HCT116 (cell line): ENCODE results near the gene SLC16A10. TPM values are rescaled to one million over a fixed set of nuclear protein-coding genes. Genes with fewer than 3 reads are reported as not detected.

Experiments
- ATAC-seq: fragments of 200-7000 bp; cut with Tn5 transposase; 2 replicates; pipeline ENCODE4 v1.9.1; 2020; ENCODE audit warnings: mild to moderate bottlenecking, moderate library complexity
- BruUV-seq: library from RNA; stranded (reverse); fragments of 400-500 nt; replicated peaks from 2 replicates; lab custom pipeline; 2021; lab: Mats Ljungman, UMichigan
- CTCF ChIA-PET: fragments of 300-600 bp; sonication (Branson Sonifier 250); formaldehyde crosslinking; loops from one replicate; lab custom pipeline; 2021; ENCODE audit warnings: antibody characterized with exemption; lab: Charles Lee
- POLR2A ChIA-PET: fragments of 300-600, 350-600 bp; sonication (Branson Sonifier 250); formaldehyde crosslinking; loops from one replicate; lab custom pipeline; 2021; ENCODE audit warnings: antibody characterized with exemption; lab: Charles Lee
- RAD21 ChIA-PET, 2 experiments: fragments of 300-600 bp; sonication (Branson Sonifier 250); formaldehyde crosslinking; loops; one replicate each; lab custom pipeline; 2023; ENCODE audit warnings: low total read pairs in 2 of 2; ENCODE audit not compliant: uncharacterized antibody in 2 of 2, unreplicated experiment in 2 of 2, low non-redundant PET in 1 of 2; lab: Charles Lee
- DNase-seq: peaks from one replicate; pipeline ENCODE4 v3.0.0-alpha.2; 2010; ENCODE audit warnings: low read depth, low spot score
- H2AFZ ChIP-seq: fragments of 200-600 bp; shearing (Covaris generic), sonication (generic); 2 replicates; pipeline ENCODE4 v1.6.1; 2017; ENCODE audit warnings: low read depth, mixed run types, mixed read lengths, antibody characterized with exemption, low read length; ENCODE audit not compliant: poor library complexity, severe bottlenecking
- H3K27ac ChIP-seq: 2 replicates; pipeline ENCODE4 v1.5.1; 2012; ENCODE audit warnings: low read depth, low read length
- H3K27me3 ChIP-seq: fragments of 200-600 bp; sonication (generic); 2 replicates; pipeline ENCODE4 v1.6.1; 2016; ENCODE audit warnings: mixed run types, low read length, mixed read lengths; ENCODE audit not compliant: insufficient read depth
- H3K36me3 ChIP-seq, 2 experiments: fragments of 200-500 bp in 1 of 2; fragments of 200-600 bp in 1 of 2; sonication (Bioruptor generic) in 1 of 2; sonication (generic) in 1 of 2; 2 replicates each; pipeline versions ENCODE4 v1.5.1 to v1.6.1; 2014 to 2016; ENCODE audit warnings: low read length in 2 of 2, inconsistent platforms in 1 of 2, mixed read lengths in 1 of 2, mixed run types in 1 of 2; ENCODE audit not compliant: insufficient read depth in 2 of 2, control insufficient read depth in 1 of 2
- H3K4me1 ChIP-seq, 2 experiments: fragments of 200-600 bp in 1 of 2; sonication (generic) in 1 of 2; 2 replicates each; pipeline versions ENCODE4 v1.5.1 to v1.6.1; 2012 to 2017; ENCODE audit warnings: low read length in 2 of 2, inconsistent platforms in 1 of 2, mild to moderate bottlenecking in 1 of 2, mixed read lengths in 1 of 2, mixed run types in 1 of 2, moderate library complexity in 1 of 2; ENCODE audit not compliant: insufficient read depth in 2 of 2, control insufficient read depth in 1 of 2
- H3K4me2 ChIP-seq: fragments of 200-600 bp; sonication (generic); 2 replicates; pipeline ENCODE4 v1.6.1; 2017; ENCODE audit warnings: mixed run types, low read length, mixed read lengths
- H3K4me3 ChIP-seq, 2 experiments: fragments of 200-600 bp in 1 of 2; sonication (generic) in 1 of 2; replicated peaks in 1 of 2; 2 replicates each; pipeline ENCODE4 v1.5.1; 2011 to 2016; ENCODE audit warnings: low read length in 2 of 2, control low read depth in 1 of 2, low read depth in 1 of 2, mild to moderate bottlenecking in 1 of 2, mixed read lengths in 1 of 2, mixed run types in 1 of 2
- H3K79me2 ChIP-seq: fragments of 200-600 bp; sonication (generic); 2 replicates; pipeline ENCODE4 v1.6.1; 2017; ENCODE audit warnings: mild to moderate bottlenecking, mixed run types, low read length, moderate library complexity, mixed read lengths; ENCODE audit not compliant: insufficient read depth
- H3K9ac ChIP-seq: fragments of 200-600 bp; sonication (generic); 2 replicates; pipeline ENCODE4 v1.6.1; 2016; ENCODE audit warnings: low read length, mixed read lengths
- H3K9me2 ChIP-seq: fragments of 200-600 bp; sonication (generic), shearing (Covaris generic); 2 replicates; pipeline ENCODE4 v1.6.1; 2017; ENCODE audit warnings: mixed run types, mild to moderate bottlenecking, moderate library complexity; ENCODE audit not compliant: insufficient read depth
- H3K9me3 ChIP-seq, 2 experiments: fragments of 200-500 bp in 1 of 2; fragments of 200-600 bp in 1 of 2; sonication (Bioruptor generic) in 1 of 2; sonication (generic) in 1 of 2; 2 replicates each; pipeline ENCODE4 v1.6.1; 2014 to 2017; ENCODE audit warnings: low read length in 2 of 2, mixed read lengths in 2 of 2, inconsistent platforms in 1 of 2, low read depth in 1 of 2, mild to moderate bottlenecking in 1 of 2, mixed run types in 1 of 2, moderate library complexity in 1 of 2; ENCODE audit not compliant: control insufficient read depth in 1 of 2, insufficient read depth in 1 of 2
- H4K20me1 ChIP-seq: fragments of 200-600 bp; sonication (generic), shearing (Covaris generic); 2 replicates; pipeline ENCODE4 v1.6.1; 2017; ENCODE audit warnings: mixed run types, mild to moderate bottlenecking, moderate library complexity; ENCODE audit not compliant: insufficient read depth
- CBX3 ChIP-seq: IDR thresholded peaks from 2 replicates; pipeline ENCODE4 v1.6.1; 2012; ENCODE audit warnings: low read depth
- CEBPB ChIP-seq: IDR thresholded peaks from 2 replicates; pipeline ENCODE4 v1.6.1; 2012; ENCODE audit warnings: low read depth
- EGR1 ChIP-seq: IDR thresholded peaks from 2 replicates; pipeline ENCODE4 v1.6.1; 2012; ENCODE audit warnings: low read depth
- FOSL1 ChIP-seq: IDR thresholded peaks from 2 replicates; pipeline ENCODE4 v1.6.1; 2012; ENCODE audit warnings: low read depth
- POLR2A ChIP-seq: IDR thresholded peaks from 2 replicates; pipeline ENCODE4 v1.7.0; 2011; ENCODE audit warnings: borderline replicate concordance; ENCODE audit not compliant: insufficient read depth, insufficient read length; ENCODE audit errors: extremely low read depth
- POLR2AphosphoS5 ChIP-seq: IDR thresholded peaks from 2 replicates; pipeline ENCODE4 v1.6.1; 2011; ENCODE audit warnings: mild to moderate bottlenecking, low read depth, low read length, moderate library complexity
- REST ChIP-seq: IDR thresholded peaks from 2 replicates; pipeline ENCODE4 v1.6.1; 2012; ENCODE audit warnings: low read depth
- SIN3A ChIP-seq: IDR thresholded peaks from 2 replicates; pipeline ENCODE4 v1.6.1; 2012; ENCODE audit warnings: low read depth
- SRF ChIP-seq: IDR thresholded peaks from 2 replicates; pipeline ENCODE4 v1.6.1; 2012; ENCODE audit warnings: low read depth
- TCF7L2 ChIP-seq: IDR thresholded peaks from 2 replicates; pipeline ENCODE4 v1.7.0; 2011; ENCODE audit warnings: borderline replicate concordance, inconsistent platforms; ENCODE audit not compliant: insufficient read depth, insufficient read length; ENCODE audit errors: extremely low read depth
- ZFX ChIP-seq: fragments of 450-650 bp; IDR thresholded peaks from 2 replicates; pipeline ENCODE4 v1.6.1; 2017
- ZNF274 ChIP-seq: fragments of 200-500 bp; sonication (Bioruptor generic); IDR thresholded peaks from 2 replicates; pipeline ENCODE4 v1.6.1; 2014; ENCODE audit warnings: mild to moderate bottlenecking, low read depth, low read length, inconsistent platforms
- intact Hi-C: fragments of 100-400 bp; cut with micrococcal nuclease; formaldehyde crosslinking; loops from 2 replicates; pipeline ENCODE4 v1.10.0; 2022
- total RNA-seq: library from RNA; stranded (reverse); gene quantifications from one replicate; pipeline ENCODE4 v1.2.1, GENCODE V29; 2021; ENCODE audit not compliant: unreplicated experiment
- TF ChIP-seq, protein P1 (sequence below): IDR thresholded peaks from 2 replicates; pipeline ENCODE4 v1.6.1; 2012
- TF ChIP-seq, protein P2 (sequence below): IDR thresholded peaks from 2 replicates; pipeline ENCODE4 v1.6.1; 2011; ENCODE audit warnings: mild to moderate bottlenecking, low read length, moderate library complexity; ENCODE audit not compliant: insufficient replicate concordance; ENCODE audit errors: extremely low read depth
- TF ChIP-seq, protein P3 (sequence below), 3 experiments: fragments of 200-600 bp in 1 of 3; sonication (generic) in 1 of 3; IDR thresholded peaks in 2 of 3; conservative IDR thresholded peaks in 1 of 3; 2 replicates each; pipeline ENCODE4 v1.5.1; 2012 to 2017; ENCODE audit warnings: low read depth in 2 of 3, low read length in 2 of 3, antibody characterized with exemption in 1 of 3, borderline replicate concordance in 1 of 3, control low read depth in 1 of 3, mild to moderate bottlenecking in 1 of 3, mixed read lengths in 1 of 3, mixed run types in 1 of 3, moderate library complexity in 1 of 3; ENCODE audit not compliant: insufficient read depth in 1 of 3

SLC16A10 gene
- total RNA-seq, 1 experiment from 2014 or later = 8.3 TPM

DNA sequence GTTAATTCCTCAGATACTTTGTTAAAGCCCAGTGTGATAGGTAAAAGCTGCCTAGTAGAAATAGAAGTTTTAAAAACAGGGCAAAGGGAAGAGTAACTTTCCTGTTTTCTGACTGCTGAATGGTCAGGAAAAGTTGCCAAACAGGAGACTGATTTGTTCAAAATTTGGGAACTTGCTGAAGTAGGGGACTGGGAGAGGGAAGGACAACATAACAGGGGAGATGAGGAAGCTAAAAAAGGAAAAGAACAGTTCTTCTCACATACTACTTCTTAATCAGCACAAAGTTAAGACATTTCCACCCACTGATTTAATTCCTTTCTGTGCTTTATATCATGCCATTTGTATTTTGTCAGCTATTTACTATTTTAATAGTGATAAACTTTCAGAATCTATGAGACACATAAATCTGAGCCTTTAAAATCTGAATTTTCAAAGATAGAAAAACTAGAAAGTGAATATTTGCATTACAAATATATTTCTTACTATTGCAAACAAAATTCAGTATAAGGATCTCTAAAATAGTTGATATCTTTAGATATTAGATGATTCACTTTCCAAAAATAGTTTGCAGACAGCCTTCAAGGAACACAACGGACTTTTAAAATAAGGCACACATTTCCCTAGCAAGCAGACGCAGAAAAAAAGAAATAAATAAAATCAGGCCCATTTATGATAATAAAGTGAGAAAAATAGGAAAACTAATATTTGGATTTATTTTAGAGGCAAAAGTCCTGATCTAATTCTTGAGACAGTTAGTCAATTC, 36.9 kb upstream of the SLC16A10 start:
- Histone ChIP-seq H3K36me3 (no peaks in the 10 kb centered on the region), H3K9ac (no peak overlapping the region), H3K79me2 (no peaks in the 10 kb centered on the region), H4K20me1 (no peaks in the 10 kb centered on the region), H2AFZ (no peak overlapping the region), H3K4me2 (no peak overlapping the region), H3K9me2 (no peaks in the 10 kb centered on the region), H3K9me3 (no peaks in the 10 kb centered on the region), H3K27me3 (no peaks in the 10 kb centered on the region), H3K4me1 (no peaks in the 10 kb centered on the region), H3K4me3 (no peak overlapping the region), H3K27ac (no peak overlapping the region)
- ATAC-seq (no peak), DNase-seq (no peak)
- CTCF ChIA-PET = no interaction called here
- TF ChIP-seq REST (no peak), SRF (no peak), CBX3 (no peak), SIN3A (no peak), ZNF274 (no peak), CEBPB (no peak), POLR2AphosphoS5 (no peak), TCF7L2 (no peak), FOSL1 (no peak), POLR2A (no peak), EGR1 (no peak), ZFX (no peak)
- TF ChIP-seq, protein P1, sequence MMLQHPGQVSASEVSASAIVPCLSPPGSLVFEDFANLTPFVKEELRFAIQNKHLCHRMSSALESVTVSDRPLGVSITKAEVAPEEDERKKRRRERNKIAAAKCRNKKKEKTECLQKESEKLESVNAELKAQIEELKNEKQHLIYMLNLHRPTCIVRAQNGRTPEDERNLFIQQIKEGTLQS = no peak
- TF ChIP-seq, protein P2, sequence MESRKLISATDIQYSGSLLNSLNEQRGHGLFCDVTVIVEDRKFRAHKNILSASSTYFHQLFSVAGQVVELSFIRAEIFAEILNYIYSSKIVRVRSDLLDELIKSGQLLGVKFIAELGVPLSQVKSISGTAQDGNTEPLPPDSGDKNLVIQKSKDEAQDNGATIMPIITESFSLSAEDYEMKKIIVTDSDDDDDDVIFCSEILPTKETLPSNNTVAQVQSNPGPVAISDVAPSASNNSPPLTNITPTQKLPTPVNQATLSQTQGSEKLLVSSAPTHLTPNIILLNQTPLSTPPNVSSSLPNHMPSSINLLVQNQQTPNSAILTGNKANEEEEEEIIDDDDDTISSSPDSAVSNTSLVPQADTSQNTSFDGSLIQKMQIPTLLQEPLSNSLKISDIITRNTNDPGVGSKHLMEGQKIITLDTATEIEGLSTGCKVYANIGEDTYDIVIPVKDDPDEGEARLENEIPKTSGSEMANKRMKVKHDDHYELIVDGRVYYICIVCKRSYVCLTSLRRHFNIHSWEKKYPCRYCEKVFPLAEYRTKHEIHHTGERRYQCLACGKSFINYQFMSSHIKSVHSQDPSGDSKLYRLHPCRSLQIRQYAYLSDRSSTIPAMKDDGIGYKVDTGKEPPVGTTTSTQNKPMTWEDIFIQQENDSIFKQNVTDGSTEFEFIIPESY = no peak
- TF ChIP-seq, protein P3, sequence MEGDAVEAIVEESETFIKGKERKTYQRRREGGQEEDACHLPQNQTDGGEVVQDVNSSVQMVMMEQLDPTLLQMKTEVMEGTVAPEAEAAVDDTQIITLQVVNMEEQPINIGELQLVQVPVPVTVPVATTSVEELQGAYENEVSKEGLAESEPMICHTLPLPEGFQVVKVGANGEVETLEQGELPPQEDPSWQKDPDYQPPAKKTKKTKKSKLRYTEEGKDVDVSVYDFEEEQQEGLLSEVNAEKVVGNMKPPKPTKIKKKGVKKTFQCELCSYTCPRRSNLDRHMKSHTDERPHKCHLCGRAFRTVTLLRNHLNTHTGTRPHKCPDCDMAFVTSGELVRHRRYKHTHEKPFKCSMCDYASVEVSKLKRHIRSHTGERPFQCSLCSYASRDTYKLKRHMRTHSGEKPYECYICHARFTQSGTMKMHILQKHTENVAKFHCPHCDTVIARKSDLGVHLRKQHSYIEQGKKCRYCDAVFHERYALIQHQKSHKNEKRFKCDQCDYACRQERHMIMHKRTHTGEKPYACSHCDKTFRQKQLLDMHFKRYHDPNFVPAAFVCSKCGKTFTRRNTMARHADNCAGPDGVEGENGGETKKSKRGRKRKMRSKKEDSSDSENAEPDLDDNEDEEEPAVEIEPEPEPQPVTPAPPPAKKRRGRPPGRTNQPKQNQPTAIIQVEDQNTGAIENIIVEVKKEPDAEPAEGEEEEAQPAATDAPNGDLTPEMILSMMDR (IDR thresholded peaks at IDR 0.05 in 2 of 3, conservative IDR thresholded peaks at IDR 0.05 in 1 of 3; ENCODE audit: borderline replicate concordance in 1 of 3, insufficient read depth in 1 of 3, low read depth in 2 of 3, low read length in 2 of 3) = no peak
- intact Hi-C loops = no loop called here
- RAD21 ChIA-PET = no interaction called here
- POLR2A ChIA-PET = no interaction called here
- BruUV-seq = no TSS peak
